Endothelial cell of umbilical vein (primary cell): Measurements from ENCODE around the gene BAX.

Source experiments
- CTCF ChIP-seq, 2 donors: IDR thresholded peaks; 1 replicate in 1 of 2; 2 replicates in 1 of 2; pipeline ENCODE4 v1.5.1; 2011; ENCODE audit warnings: low read length in 2 of 2, mild to moderate bottlenecking in 2 of 2, moderate library complexity in 2 of 2, control low read depth in 1 of 2, inconsistent platforms in 1 of 2, low read depth in 1 of 2; ENCODE audit not compliant: insufficient read depth in 1 of 2; ENCODE audit errors: extremely low read depth in 1 of 2
- EZH2 ChIP-seq: IDR thresholded peaks from 2 replicates; pipeline ENCODE4 v1.6.1; 2012; ENCODE audit warnings: borderline replicate concordance, low read depth, mild to moderate bottlenecking, moderate library complexity, low read length, inconsistent platforms; ENCODE audit not compliant: severe bottlenecking
- FOS ChIP-seq: IDR thresholded peaks from 2 replicates; pipeline ENCODE4 v1.6.1; 2011; ENCODE audit warnings: mild to moderate bottlenecking, low read length, moderate library complexity, borderline replicate concordance; ENCODE audit not compliant: insufficient read depth
- MAX ChIP-seq: IDR thresholded peaks from 2 replicates; pipeline ENCODE4 v1.6.1; 2011; ENCODE audit not compliant: insufficient read depth, insufficient read length
- POLR2A ChIP-seq: IDR thresholded peaks from 2 replicates; pipeline ENCODE4 v1.6.1; 2012; ENCODE audit warnings: low read depth, mild to moderate bottlenecking, control low read depth, low read length
- POLR2AphosphoS5 ChIP-seq: IDR thresholded peaks from 2 replicates; pipeline ENCODE4 v1.6.1; 2012; ENCODE audit warnings: low read depth, mild to moderate bottlenecking, control low read depth, low read length, moderate library complexity; ENCODE audit not compliant: insufficient read depth

- no peak for TF ChIP-seq CTCF (IDR thresholded peaks at IDR 0.05; ENCODE audit: extremely low read depth in 1 of 2, insufficient read depth in 1 of 2, low read depth in 1 of 2, low read length in 2 of 2)
- TF ChIP-seq MAX: no peak
- no peak for TF ChIP-seq POLR2AphosphoS5
- no peak for TF ChIP-seq POLR2A
- no peak for TF ChIP-seq EZH2
- TF ChIP-seq FOS: no peak
Observed at GRCh38 chr19:48969276-48970138, 14.8 kb downstream of the BAX start.
